Aorta (tissue), 5 donors: ENCODE data around the gene PRRC2C. TPM values are rescaled to one million over a fixed set of nuclear protein-coding genes. Genes with fewer than 3 reads are reported as not detected.

Experiments
- ATAC-seq: fragments of 200-7000 bp; cut with Tn5 transposase; one replicate; pipeline ENCODE4 v1.9.1; 2022; ENCODE audit warnings: moderate library complexity; ENCODE audit not compliant: low FRiP score
- DNase-seq, 2 donors: peaks; one replicate each; pipeline ENCODE4 v3.0.0-alpha.2; 2020
- H3K27ac ChIP-seq, 2 donors: one replicate each; pipeline ENCODE4 v1.5.1; 2013; ENCODE audit warnings: low read length in 2 of 2, mild to moderate bottlenecking in 2 of 2, moderate library complexity in 2 of 2, control low read depth in 1 of 2, inconsistent platforms in 1 of 2, low read depth in 1 of 2
- H3K27me3 ChIP-seq, 2 donors: one replicate each; pipeline ENCODE4 v1.6.1; 2013; ENCODE audit warnings: control low read depth in 1 of 2, low read length in 1 of 2, mild to moderate bottlenecking in 1 of 2, moderate library complexity in 1 of 2; ENCODE audit not compliant: insufficient read depth in 2 of 2, control insufficient read depth in 1 of 2
- H3K36me3 ChIP-seq, 2 donors: one replicate each; pipeline ENCODE4 v1.6.1; 2013; ENCODE audit warnings: control low read depth in 1 of 2, low read length in 1 of 2, mild to moderate bottlenecking in 1 of 2; ENCODE audit not compliant: insufficient read depth in 2 of 2, control insufficient read depth in 1 of 2
- H3K4me1 ChIP-seq, 2 donors: one replicate each; pipeline ENCODE4 v1.6.1; 2013; ENCODE audit warnings: low read length in 2 of 2, control low read depth in 1 of 2, mild to moderate bottlenecking in 1 of 2, moderate library complexity in 1 of 2; ENCODE audit not compliant: insufficient read depth in 2 of 2, control insufficient read depth in 1 of 2
- H3K4me3 ChIP-seq, 2 donors: one replicate each; pipeline ENCODE4 v1.5.1; 2013; ENCODE audit warnings: low read length in 2 of 2, control low read depth in 1 of 2, mild to moderate bottlenecking in 1 of 2
- H3K9me3 ChIP-seq: one replicate; pipeline ENCODE4 v1.6.1; 2013; ENCODE audit warnings: mild to moderate bottlenecking, low read length; ENCODE audit not compliant: control insufficient read depth
- WGBS, 2 donors: extraction: QIAGEN DNeasy Blood & Tissue Kit; methylation state at CpG; one replicate each; pipeline ENCODE4 v1.1.7; 2013; 5-methylcytosine and 5-hydroxymethylcytosine counted together
- intact Hi-C, 2 donors: fragments of 100-400 bp; cut with DNase I; formaldehyde crosslinking; loops; one replicate each; pipeline versions ENCODE4 v1.14.2 to v1.15.0; 2022
- polyA plus RNA-seq, 2 donors: library from polyadenylated mRNA; stranded (reverse); fragments of 200-250 nt; gene quantifications; one replicate each; pipeline ENCODE4 v1.2.3, GENCODE V29; 2013
- total RNA-seq, 2 donors: library from RNA; stranded (reverse); fragmentation: NEBNext Ultra II Directional; extraction: Animal tissue kit (Norgen Biotek cat#: 25700); gene quantifications; one replicate each; pipeline ENCODE4 v1.2.1, GENCODE V29; 2021
- donor health status: healthy with polysubstance abuse.
- donor health status: Bipolar disorder and iron deficiency.
- donor health status: DM: no; HTN: no; CAD: no.
- donor health status: DM: no; HTN: no; CAD: no.
- donor health status: DM: yes; HTN: yes; CAD: no.

The PRRC2C gene
- total and polyA plus RNA-seq, 4 donors = 19.2 to 193 (median 175) TPM

- intact Hi-C loops = loop anchor here in 1 of 2 donors (10.0 kb wide), 1 partner anchor 58 kb away; no protein-coding TSS in a partner anchor
- H3K36me3 ChIP-seq = peaks cover 6% of the 10 kb centered on the region in 2 donors
- no peaks in the 10 kb centered on the region for H3K4me1 ChIP-seq
- no peak overlapping the region for H3K4me3 ChIP-seq
- no peak overlapping the region for H3K27ac ChIP-seq
- ATAC-seq = no peak
- no peaks in the 10 kb centered on the region for H3K9me3 ChIP-seq
- WGBS, 2 donors = 92 to 97% methylated on average over 2 of the region's 2 CpGs
- no peak for DNase-seq
- no peaks in the 10 kb centered on the region for H3K27me3 ChIP-seq
Observed at GRCh38 chr1:171582589-171582988, 97.3 kb downstream of the PRRC2C start.

GRCh38 chr1:171583591-171584201 is 98.4 kb downstream of the PRRC2C start:
- ATAC-seq (no peak), DNase-seq (no peak)
- no peak overlapping the region for H3K27ac ChIP-seq
- no peaks in the 10 kb centered on the region for H3K27me3 ChIP-seq
- no peaks in the 10 kb centered on the region for H3K9me3 ChIP-seq
- H3K4me1 ChIP-seq = no peaks in the 10 kb centered on the region
- H3K4me3 ChIP-seq = no peak overlapping the region
- 36 to 41% methylated on average over 1 of the region's 1 CpG for WGBS, 2 donors
- intact Hi-C loops = loop anchor here in 1 of 2 donors (10.0 kb wide), 1 partner anchor 59 kb away; no protein-coding TSS in a partner anchor
- H3K36me3 ChIP-seq = peaks cover 7 to 9% of the 10 kb centered on the region in 2 donors

- H3K27ac ChIP-seq = no peak overlapping the region
- H3K27me3 ChIP-seq = no peaks in the 10 kb centered on the region
- WGBS, 2 donors = 92 to 96% methylated on average over 8 to 9 of the region's 9 CpGs
- no peak for ATAC-seq
- no peak for DNase-seq
- H3K4me1 ChIP-seq = no peaks in the 10 kb centered on the region
- H3K9me3 ChIP-seq = no peaks in the 10 kb centered on the region
- H3K36me3 ChIP-seq = peaks cover 6 to 8% of the 10 kb centered on the region in 2 donors
- no peak overlapping the region for H3K4me3 ChIP-seq
- intact Hi-C loops = loop anchor here in 1 of 2 donors (10.0 kb wide), 1 partner anchor 61 kb away; no protein-coding TSS in a partner anchor
Observed at GRCh38 chr1:171585715-171586114, 100.4 kb downstream of the PRRC2C start.

GRCh38 chr1:171588230-171588629 is 102.9 kb downstream of the PRRC2C start:
- Histone ChIP-seq H3K36me3 (peaks cover 10% of the 10 kb centered on the region in 2 donors), H3K4me3 (no peak overlapping the region), H3K27me3 (no peaks in the 10 kb centered on the region), H3K9me3 (no peaks in the 10 kb centered on the region), H3K4me1 (no peaks in the 10 kb centered on the region), H3K27ac (no peak overlapping the region)
- ATAC-seq (no peak), DNase-seq (no peak)
- WGBS, 2 donors = 79 to 86% methylated on average over 2 of the region's 2 CpGs
- intact Hi-C loops = loop anchor here in 1 of 2 donors (10.0 kb wide), 1 partner anchor 63 kb away; no protein-coding TSS in a partner anchor

- intact Hi-C loops = no loop called here
- WGBS, 2 donors = 19 to 21% methylated on average over 1 of the region's 1 CpG
- no peak overlapping the region for H3K27ac ChIP-seq
- no peak overlapping the region for H3K4me3 ChIP-seq
- ATAC-seq (no peak), DNase-seq (no peak)
- peaks cover 10% of the 10 kb centered on the region in 2 donors for H3K36me3 ChIP-seq
- no peaks in the 10 kb centered on the region for H3K27me3 ChIP-seq
- no peaks in the 10 kb centered on the region for H3K9me3 ChIP-seq
- no peaks in the 10 kb centered on the region for H3K4me1 ChIP-seq
Observed at GRCh38 chr1:171590022-171590421, 104.7 kb downstream of the PRRC2C start.

GRCh38 chr1:171595324-171595723 is 110.0 kb downstream of the PRRC2C start:
- H3K27ac ChIP-seq = no peak overlapping the region
- no peak for ATAC-seq
- 19 to 24% methylated on average over 1 of the region's 1 CpG for WGBS, 2 donors
- H3K27me3 ChIP-seq = no peaks in the 10 kb centered on the region
- no peaks in the 10 kb centered on the region for H3K4me1 ChIP-seq
- no peak overlapping the region for H3K4me3 ChIP-seq
- intact Hi-C loops = no loop called here
- peaks cover 2 to 8% of the 10 kb centered on the region in 2 donors for H3K36me3 ChIP-seq
- no peaks in the 10 kb centered on the region for H3K9me3 ChIP-seq
- no peak for DNase-seq

GRCh38 chr1:171596119-171596518 is 110.8 kb downstream of the PRRC2C start:
- Histone ChIP-seq H3K27ac (no peak overlapping the region), H3K4me1 (no peaks in the 10 kb centered on the region), H3K9me3 (no peaks in the 10 kb centered on the region), H3K27me3 (no peaks in the 10 kb centered on the region), H3K4me3 (no peak overlapping the region), H3K36me3 (peaks cover 2 to 8% of the 10 kb centered on the region in 2 donors)
- DNase-seq (no peak), ATAC-seq (no peak)
- 96 to 97% methylated on average over 1 of the region's 1 CpG for WGBS, 2 donors
- intact Hi-C loops = no loop called here

- Histone ChIP-seq H3K36me3 (peaks cover 0 to 8% of the 10 kb centered on the region in 2 donors), H3K27me3 (no peaks in the 10 kb centered on the region), H3K4me3 (no peak overlapping the region), H3K4me1 (no peaks in the 10 kb centered on the region), H3K9me3 (no peaks in the 10 kb centered on the region), H3K27ac (no peak overlapping the region)
- 95 to 98% methylated on average over 2 of the region's 2 CpGs for WGBS, 2 donors
- ATAC-seq (no peak), DNase-seq (no peak)
- intact Hi-C loops = no loop called here
Observed at GRCh38 chr1:171596705-171597104, 111.4 kb downstream of the PRRC2C start.

- Histone ChIP-seq H3K9me3 (no peaks in the 10 kb centered on the region), H3K36me3 (peaks cover 0 to 6% of the 10 kb centered on the region in 2 donors), H3K27me3 (no peaks in the 10 kb centered on the region), H3K4me3 (no peak overlapping the region), H3K4me1 (no peaks in the 10 kb centered on the region), H3K27ac (no peak overlapping the region)
- 80 to 97% methylated on average over 1 of the region's 1 CpG for WGBS, 2 donors
- no peak for DNase-seq
- intact Hi-C loops = no loop called here
- ATAC-seq = no peak
Observed at GRCh38 chr1:171597203-171597602, 111.9 kb downstream of the PRRC2C start.
